Nucleus accumbens (tissue), 56 donors: Measurements from ENCODE around the gene SLC25A47.
"Not testable (repeated sequence)": the region's sequence is repeated elsewhere in the genome, so short reads cannot be mapped to it uniquely, and the experiment has no call there.

Source experiments
- DNase-seq, 56 donors: peaks; one replicate each; lab custom pipeline; 2025; lab: John Stamatoyannopoulos, UW

Gene SLC25A47, protein sequence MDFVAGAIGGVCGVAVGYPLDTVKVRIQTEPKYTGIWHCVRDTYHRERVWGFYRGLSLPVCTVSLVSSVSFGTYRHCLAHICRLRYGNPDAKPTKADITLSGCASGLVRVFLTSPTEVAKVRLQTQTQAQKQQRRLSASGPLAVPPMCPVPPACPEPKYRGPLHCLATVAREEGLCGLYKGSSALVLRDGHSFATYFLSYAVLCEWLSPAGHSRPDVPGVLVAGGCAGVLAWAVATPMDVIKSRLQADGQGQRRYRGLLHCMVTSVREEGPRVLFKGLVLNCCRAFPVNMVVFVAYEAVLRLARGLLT

GRCh38 chr14:100323121-100323941 is at the start of gene SLC25A47:
TSS of gene SLC25A47 (plus strand) at chr14:100323339. CDS start at chr14:100323415, 76 bp downstream.
- no peak for DNase-seq

DNA sequence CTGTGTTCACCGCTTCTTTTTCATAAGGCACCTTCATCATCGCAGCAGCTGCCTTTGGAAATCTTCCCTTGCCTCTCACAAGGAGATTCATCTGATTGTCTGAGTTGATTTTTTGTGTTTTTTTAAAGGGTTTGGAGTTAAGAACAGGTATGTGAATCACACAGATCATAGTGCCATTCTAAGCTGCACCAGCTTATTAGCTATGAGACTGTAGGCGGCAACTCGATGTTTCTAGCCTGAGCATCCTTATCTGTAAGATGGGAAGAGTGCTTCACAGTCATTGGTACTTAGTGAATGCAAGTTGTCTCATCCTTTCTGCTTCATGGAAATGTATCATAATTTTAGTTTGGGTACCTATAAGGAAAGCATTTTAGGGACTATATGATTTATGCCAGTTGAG is 48.9 kb upstream of the SLC25A47 start:
- DNase-seq: peak in 3 of 56 donors; percentile 16 to 40 (median 24)

- no peak for DNase-seq
Measured at GRCh38 chr14:100275214-100275613, 47.9 kb upstream of the SLC25A47 start.

DNA sequence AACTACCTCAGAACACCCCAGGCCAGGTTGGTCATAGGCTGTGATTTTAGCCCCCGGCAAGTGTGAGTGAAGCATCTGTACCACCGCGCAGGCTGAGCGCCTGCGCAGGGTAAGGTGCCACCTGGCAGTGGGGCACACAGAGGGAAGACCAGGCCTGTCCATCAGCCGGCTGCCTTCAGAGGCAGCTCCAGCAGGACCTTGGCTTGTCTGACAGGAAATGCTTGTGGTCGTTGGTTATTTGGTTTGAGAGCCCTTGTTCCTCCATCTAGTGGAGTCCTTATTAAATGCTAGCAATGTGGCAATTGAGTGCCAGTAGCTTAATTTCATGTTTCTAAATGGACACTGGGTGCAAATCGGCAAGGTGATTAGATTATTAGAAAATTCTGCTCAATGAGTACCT is 44.4 kb upstream of the SLC25A47 start:
- no peak for DNase-seq

- no peak for DNase-seq
Measured at GRCh38 chr14:100279133-100279532, 44.0 kb upstream of the SLC25A47 start.

- DNase-seq: no peak
Measured at GRCh38 chr14:100279563-100279962, 43.6 kb upstream of the SLC25A47 start.

GRCh38 chr14:100281286-100282082 is 41.7 kb upstream of the SLC25A47 start:
- DNase-seq: no peak

- DNase-seq: no peak
Measured at GRCh38 chr14:100282083-100282350, 41.1 kb upstream of the SLC25A47 start.

GRCh38 chr14:100282766-100283419 is 40.2 kb upstream of the SLC25A47 start:
- DNase-seq: no peak

GRCh38 chr14:100283436-100283835 is 39.7 kb upstream of the SLC25A47 start:
- not testable (repeated sequence) for DNase-seq

- DNase-seq: no peak
Measured at GRCh38 chr14:100283984-100284881, 38.9 kb upstream of the SLC25A47 start.

DNA sequence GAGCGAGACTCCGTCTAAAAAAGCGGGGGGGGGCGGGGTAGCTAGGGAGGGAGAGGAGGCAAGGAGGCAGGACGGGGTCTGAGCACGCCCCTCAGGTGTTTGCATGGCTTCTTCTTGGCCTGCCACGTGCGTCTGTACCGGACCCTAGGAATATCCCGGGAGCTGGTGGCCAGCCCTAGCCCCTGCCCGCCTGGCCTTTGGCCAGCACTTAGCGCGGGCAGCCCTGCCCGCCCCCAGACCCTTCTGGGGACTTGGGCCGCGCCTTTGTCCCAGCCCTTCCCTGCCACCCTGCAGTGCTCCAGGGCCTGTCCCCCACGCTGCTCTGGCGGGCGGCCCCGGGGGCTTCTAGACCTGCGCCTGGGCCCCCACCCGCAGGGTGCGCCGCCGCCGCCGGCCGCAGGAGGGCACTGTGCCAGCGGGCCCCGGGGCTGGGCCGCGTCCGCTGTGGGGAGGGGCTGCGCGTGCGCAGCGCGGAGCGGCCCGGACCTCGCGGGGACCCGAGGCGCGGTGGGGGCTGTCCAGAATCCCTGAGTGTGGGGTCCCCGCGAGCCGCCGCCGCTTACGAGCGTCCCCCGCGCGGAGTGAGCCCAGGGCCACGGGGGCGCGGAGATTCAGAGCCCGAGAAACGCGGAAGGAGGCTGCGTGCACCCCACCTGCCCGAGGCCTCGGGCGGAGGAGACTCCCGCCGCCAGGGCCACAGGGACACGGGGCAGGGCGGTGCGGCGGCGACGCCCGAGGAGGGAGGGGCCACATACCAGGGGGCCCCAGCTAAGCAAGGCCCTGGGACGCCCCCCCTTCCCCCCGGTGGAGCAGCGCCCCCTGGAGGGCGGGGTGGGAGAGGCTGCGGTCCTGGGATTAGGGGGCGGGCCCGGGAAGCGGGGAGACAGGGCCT is 37.9 kb upstream of the SLC25A47 start:
- peak in 33 of 56 donors; percentile 22 to 80 (median 54) for DNase-seq

GRCh38 chr14:100285913-100286400 is 37.2 kb upstream of the SLC25A47 start:
- no peak for DNase-seq

DNA sequence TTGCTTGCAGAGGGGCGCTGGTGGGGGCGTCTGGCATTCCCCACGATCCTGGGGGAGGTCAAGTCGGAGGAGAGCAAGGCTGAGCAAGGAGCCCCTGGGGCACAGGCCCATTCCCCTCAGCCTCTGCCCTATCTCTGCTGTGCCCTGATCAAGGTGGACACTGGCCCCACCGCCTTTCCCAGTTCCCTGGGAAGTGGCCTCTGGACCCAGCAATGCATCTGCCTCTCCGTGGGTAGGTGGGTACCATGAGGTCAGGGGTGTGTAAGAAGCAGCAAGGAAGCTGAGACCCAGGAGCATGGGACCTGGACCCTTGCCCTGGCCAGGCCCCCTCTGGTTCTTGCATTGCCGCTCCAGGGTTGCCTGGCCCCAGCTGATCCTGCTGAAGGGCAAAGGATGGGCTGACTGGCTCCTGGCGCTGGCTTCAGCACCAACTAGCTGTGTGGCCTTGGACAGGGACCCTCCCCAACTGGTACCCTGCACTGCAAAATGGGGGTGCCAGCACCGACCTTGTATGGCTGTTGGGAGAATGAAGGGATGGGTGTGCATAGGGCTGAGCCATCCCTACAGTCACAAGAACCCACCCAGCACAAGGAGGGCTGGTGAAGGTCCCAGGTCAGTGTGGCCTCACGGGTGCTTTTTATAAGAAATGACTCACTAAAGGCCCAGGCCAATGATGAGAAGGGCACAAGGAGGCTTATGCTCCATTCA is 36.5 kb upstream of the SLC25A47 start:
- DNase-seq: no peak

GRCh38 chr14:100287202-100287997 is 35.7 kb upstream of the SLC25A47 start:
- DNase-seq: no peak

- not testable (repeated sequence) for DNase-seq
Measured at GRCh38 chr14:100287998-100288295, 35.2 kb upstream of the SLC25A47 start.
